Caco-2 (cell line): ENCODE measurements around the gene CHPF2. TPM values are rescaled to one million over a fixed set of nuclear protein-coding genes. Genes with fewer than 3 reads are reported as not detected.
A peak's percentile ranks its signal among the peaks of the same experiment; 100 is the strongest.

ENCODE experiments used
- BruUV-seq: library from RNA; stranded (reverse); fragments of 400-500 nt; replicated peaks from 2 replicates; lab custom pipeline; 2021; lab: Mats Ljungman, UMichigan
- CTCF ChIA-PET: fragments of 300-600 bp; sonication (Branson Sonifier 250); formaldehyde crosslinking; loops from one replicate; lab custom pipeline; 2022; ENCODE audit warnings: antibody characterized with exemption; lab: Charles Lee
- POLR2A ChIA-PET: fragments of 300-600 bp; sonication (Branson Sonifier 250); formaldehyde crosslinking; loops from one replicate; lab custom pipeline; 2022; ENCODE audit warnings: antibody characterized with exemption; lab: Charles Lee
- DNase-seq, 2 experiments: peaks; one replicate each; pipeline versions ENCODE4 v3.0.0 to v3.0.0-alpha.2; 2020 to 2022
- H3K27me3 ChIP-seq: replicated peaks from 2 replicates; pipeline ENCODE4 v1.6.0; 2011; ENCODE audit warnings: low read length; ENCODE audit not compliant: control insufficient read depth, insufficient read depth
- H3K36me3 ChIP-seq: 2 replicates; pipeline ENCODE4 v1.5.1; 2011; ENCODE audit warnings: low read length; ENCODE audit not compliant: control insufficient read depth, insufficient read depth
- H3K4me1 ChIP-seq: fragments of 250-450 bp; sonication (Bioruptor Pico); 2 replicates; pipeline ENCODE4 v1.5.1; 2020; ENCODE audit warnings: mild to moderate bottlenecking
- H3K4me3 ChIP-seq: 2 replicates; pipeline ENCODE4 v1.5.1; 2011; ENCODE audit warnings: low read depth, mild to moderate bottlenecking, control low read depth, low read length
- H3K9me3 ChIP-seq: fragments of 250-450 bp; sonication (Bioruptor Pico); 2 replicates; pipeline ENCODE4 v1.5.1; 2020; ENCODE audit warnings: mild to moderate bottlenecking, moderate library complexity
- H3K27ac Mint-ChIP-seq: one replicate; pipeline ENCODE4 v1.8.0; 2022; ENCODE audit warnings: mixed read lengths; ENCODE audit not compliant: unreplicated experiment
- H3K27me3 Mint-ChIP-seq: one replicate; pipeline ENCODE4 v1.8.0; 2022; ENCODE audit warnings: mixed read lengths; ENCODE audit not compliant: insufficient read depth, unreplicated experiment
- H3K36me3 Mint-ChIP-seq: one replicate; pipeline ENCODE4 v1.8.0; 2022; ENCODE audit warnings: mild to moderate bottlenecking, mixed read lengths; ENCODE audit not compliant: insufficient read depth, unreplicated experiment
- H3K4me1 Mint-ChIP-seq: one replicate; pipeline ENCODE4 v1.8.0; 2022; ENCODE audit warnings: low read depth, mixed read lengths; ENCODE audit not compliant: unreplicated experiment
- H3K4me3 Mint-ChIP-seq: one replicate; pipeline ENCODE4 v1.8.0; 2022; ENCODE audit warnings: mild to moderate bottlenecking, moderate library complexity, mixed read lengths; ENCODE audit not compliant: unreplicated experiment
- H3K9me3 Mint-ChIP-seq: one replicate; pipeline ENCODE4 v1.8.0; 2022; ENCODE audit warnings: mixed read lengths; ENCODE audit not compliant: unreplicated experiment
- CTCF ChIP-seq, 2 experiments: fragments of 200-600 bp in 1 of 2; IDR thresholded peaks; 1 replicate in 1 of 2; 2 replicates in 1 of 2; pipeline versions ENCODE4 v1.5.1 to v1.8.0; 2011 to 2022; ENCODE audit warnings: antibody characterized with exemption in 1 of 2, control low read depth in 1 of 2, inconsistent platforms in 1 of 2, low read depth in 1 of 2, low read length in 1 of 2, mild to moderate bottlenecking in 1 of 2, moderate library complexity in 1 of 2; ENCODE audit not compliant: insufficient read depth in 1 of 2, severe bottlenecking in 1 of 2, unreplicated experiment in 1 of 2
- intact Hi-C: fragments of 100-400 bp; cut with micrococcal nuclease; formaldehyde crosslinking; loops from one replicate; pipeline ENCODE4 v1.10.0; 2022; ENCODE audit not compliant: unreplicated experiment
- total RNA-seq: library from RNA; stranded (reverse); gene quantifications from 2 replicates; pipeline ENCODE4 v1.2.3, GENCODE V29; 2022

The CHPF2 gene
- total RNA-seq, 1 experiment from 2014 or later: 34.0 TPM

- Mint-ChIP-seq H3K27me3 (peaks cover 12% of the 10 kb centered on the region), H3K4me3 (no peak overlapping the region), H3K9me3 (no peaks in the 10 kb centered on the region), H3K4me1 (no peaks in the 10 kb centered on the region), H3K27ac (no peak overlapping the region), H3K36me3 (no peaks in the 10 kb centered on the region)
- H3K9me3 ChIP-seq: no peaks in the 10 kb centered on the region
- intact Hi-C loops: no loop called here
- POLR2A ChIA-PET: no interaction called here
- H3K36me3 ChIP-seq: no peaks in the 10 kb centered on the region
- no peak for TF ChIP-seq CTCF (IDR thresholded peaks at IDR 0.05; ENCODE audit: insufficient read depth in 1 of 2, low read depth in 1 of 2, low read length in 1 of 2, severe bottlenecking in 1 of 2, unreplicated experiment in 1 of 2)
- peaks cover 1% of the 10 kb centered on the region; the same call in 1 of the 2 replicates for H3K27me3 ChIP-seq
- no peaks in the 10 kb centered on the region for H3K4me1 ChIP-seq
- no TSS peak for BruUV-seq
- H3K4me3 ChIP-seq: no peak overlapping the region
- no peak for DNase-seq
- CTCF ChIA-PET: no interaction called here
Observed at GRCh38 chr7:151189038-151189437, 43.2 kb upstream of the CHPF2 start.

GRCh38 chr7:151191544-151191943, 40.7 kb upstream of the CHPF2 start:
- no peaks in the 10 kb centered on the region for H3K9me3 Mint-ChIP-seq
- no peak overlapping the region for H3K4me3 Mint-ChIP-seq
- Histone ChIP-seq H3K36me3 (no peaks in the 10 kb centered on the region), H3K4me3 (no peak overlapping the region), H3K9me3 (no peaks in the 10 kb centered on the region), H3K27me3 (peaks cover 3% of the 10 kb centered on the region; the same call in 1 of the 2 replicates), H3K4me1 (no peaks in the 10 kb centered on the region)
- H3K27ac Mint-ChIP-seq: no peak overlapping the region
- H3K27me3 Mint-ChIP-seq: peaks cover 15% of the 10 kb centered on the region
- no peaks in the 10 kb centered on the region for H3K4me1 Mint-ChIP-seq
- peak in 1 of 2 experiments; percentile 41 for DNase-seq
- ChIA-PET CTCF (no interaction called here), POLR2A (no interaction called here)
- peak; percentile 7 to 35 for TF ChIP-seq CTCF (IDR thresholded peaks at IDR 0.05; ENCODE audit: insufficient read depth in 1 of 2, low read depth in 1 of 2, low read length in 1 of 2, severe bottlenecking in 1 of 2, unreplicated experiment in 1 of 2)
- BruUV-seq: no TSS peak
- H3K36me3 Mint-ChIP-seq: no peaks in the 10 kb centered on the region
- intact Hi-C loops: no loop called here

GRCh38 chr7:151192002-151192539, 40.2 kb upstream of the CHPF2 start:
- H3K4me3 ChIP-seq: no peak overlapping the region
- ChIA-PET CTCF (no interaction called here), POLR2A (no interaction called here)
- DNase-seq: no peak
- TF ChIP-seq CTCF (IDR thresholded peaks at IDR 0.05; ENCODE audit: insufficient read depth in 1 of 2, low read depth in 1 of 2, low read length in 1 of 2, severe bottlenecking in 1 of 2, unreplicated experiment in 1 of 2): no peak
- H3K4me1 ChIP-seq: no peaks in the 10 kb centered on the region
- Mint-ChIP-seq H3K9me3 (no peaks in the 10 kb centered on the region), H3K36me3 (no peaks in the 10 kb centered on the region), H3K4me3 (no peak overlapping the region), H3K4me1 (no peaks in the 10 kb centered on the region), H3K27ac (no peak overlapping the region), H3K27me3 (peaks cover 15% of the 10 kb centered on the region)
- intact Hi-C loops: no loop called here
- no peaks in the 10 kb centered on the region for H3K36me3 ChIP-seq
- H3K9me3 ChIP-seq: no peaks in the 10 kb centered on the region
- BruUV-seq: no TSS peak
- H3K27me3 ChIP-seq: peaks cover 3% of the 10 kb centered on the region; the same call in 1 of the 2 replicates
